ENCODE results near the gene CACNG3.

CACNG3 gene

DNA sequence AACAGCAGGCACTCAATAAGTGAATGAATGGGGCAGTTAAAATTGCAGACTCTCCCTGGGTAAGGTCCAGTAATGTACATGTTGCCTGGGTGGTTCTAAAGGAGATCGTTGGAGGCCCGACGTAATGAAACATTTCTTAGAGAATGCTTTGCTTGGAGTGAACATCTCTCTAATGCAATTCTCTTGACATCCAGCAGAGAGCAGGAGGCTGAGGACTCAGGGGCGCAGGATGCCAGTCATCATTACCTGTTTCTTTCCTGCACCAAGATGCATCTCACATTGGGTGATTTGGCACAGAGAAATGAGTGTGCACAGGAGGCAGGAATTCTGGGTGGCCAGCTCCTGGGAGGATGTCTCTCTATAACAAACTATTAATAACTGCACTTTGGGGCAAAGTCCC is 152.9 kb downstream of the CACNG3 start:
- DNase-seq, result no peak

Measured in midbrain (tissue), 1 donor.